Caco-2 (cell line): ENCODE measurements around the gene ZSWIM5. TPM values are rescaled to one million over a fixed set of nuclear protein-coding genes. Genes with fewer than 3 reads are reported as not detected.

ENCODE experiments used
- BruUV-seq: library from RNA; stranded (reverse); fragments of 400-500 nt; replicated peaks from 2 replicates; lab custom pipeline; 2021; lab: Mats Ljungman, UMichigan
- CTCF ChIA-PET: fragments of 300-600 bp; sonication (Branson Sonifier 250); formaldehyde crosslinking; loops from one replicate; lab custom pipeline; 2022; ENCODE audit warnings: antibody characterized with exemption; lab: Charles Lee
- POLR2A ChIA-PET: fragments of 300-600 bp; sonication (Branson Sonifier 250); formaldehyde crosslinking; loops from one replicate; lab custom pipeline; 2022; ENCODE audit warnings: antibody characterized with exemption; lab: Charles Lee
- DNase-seq, 2 experiments: peaks; one replicate each; pipeline versions ENCODE4 v3.0.0 to v3.0.0-alpha.2; 2020 to 2022
- H3K27me3 ChIP-seq: replicated peaks from 2 replicates; pipeline ENCODE4 v1.6.0; 2011; ENCODE audit warnings: low read length; ENCODE audit not compliant: control insufficient read depth, insufficient read depth
- H3K36me3 ChIP-seq: 2 replicates; pipeline ENCODE4 v1.5.1; 2011; ENCODE audit warnings: low read length; ENCODE audit not compliant: control insufficient read depth, insufficient read depth
- H3K4me1 ChIP-seq: fragments of 250-450 bp; sonication (Bioruptor Pico); 2 replicates; pipeline ENCODE4 v1.5.1; 2020; ENCODE audit warnings: mild to moderate bottlenecking
- H3K4me3 ChIP-seq: 2 replicates; pipeline ENCODE4 v1.5.1; 2011; ENCODE audit warnings: low read depth, mild to moderate bottlenecking, control low read depth, low read length
- H3K9me3 ChIP-seq: fragments of 250-450 bp; sonication (Bioruptor Pico); 2 replicates; pipeline ENCODE4 v1.5.1; 2020; ENCODE audit warnings: mild to moderate bottlenecking, moderate library complexity
- H3K27ac Mint-ChIP-seq: one replicate; pipeline ENCODE4 v1.8.0; 2022; ENCODE audit warnings: mixed read lengths; ENCODE audit not compliant: unreplicated experiment
- H3K27me3 Mint-ChIP-seq: one replicate; pipeline ENCODE4 v1.8.0; 2022; ENCODE audit warnings: mixed read lengths; ENCODE audit not compliant: insufficient read depth, unreplicated experiment
- H3K36me3 Mint-ChIP-seq: one replicate; pipeline ENCODE4 v1.8.0; 2022; ENCODE audit warnings: mild to moderate bottlenecking, mixed read lengths; ENCODE audit not compliant: insufficient read depth, unreplicated experiment
- H3K4me1 Mint-ChIP-seq: one replicate; pipeline ENCODE4 v1.8.0; 2022; ENCODE audit warnings: low read depth, mixed read lengths; ENCODE audit not compliant: unreplicated experiment
- H3K4me3 Mint-ChIP-seq: one replicate; pipeline ENCODE4 v1.8.0; 2022; ENCODE audit warnings: mild to moderate bottlenecking, moderate library complexity, mixed read lengths; ENCODE audit not compliant: unreplicated experiment
- H3K9me3 Mint-ChIP-seq: one replicate; pipeline ENCODE4 v1.8.0; 2022; ENCODE audit warnings: mixed read lengths; ENCODE audit not compliant: unreplicated experiment
- intact Hi-C: fragments of 100-400 bp; cut with micrococcal nuclease; formaldehyde crosslinking; loops from one replicate; pipeline ENCODE4 v1.10.0; 2022; ENCODE audit not compliant: unreplicated experiment
- total RNA-seq: library from RNA; stranded (reverse); gene quantifications from 2 replicates; pipeline ENCODE4 v1.2.3, GENCODE V29; 2022
- TF ChIP-seq, protein P1 (sequence below), 2 experiments: fragments of 200-600 bp in 1 of 2; IDR thresholded peaks; 1 replicate in 1 of 2; 2 replicates in 1 of 2; pipeline versions ENCODE4 v1.5.1 to v1.8.0; 2011 to 2022; ENCODE audit warnings: antibody characterized with exemption in 1 of 2, control low read depth in 1 of 2, inconsistent platforms in 1 of 2, low read depth in 1 of 2, low read length in 1 of 2, mild to moderate bottlenecking in 1 of 2, moderate library complexity in 1 of 2; ENCODE audit not compliant: insufficient read depth in 1 of 2, severe bottlenecking in 1 of 2, unreplicated experiment in 1 of 2

The ZSWIM5 gene
- total RNA-seq, 1 experiment from 2014 or later: 0.54 TPM

DNA sequence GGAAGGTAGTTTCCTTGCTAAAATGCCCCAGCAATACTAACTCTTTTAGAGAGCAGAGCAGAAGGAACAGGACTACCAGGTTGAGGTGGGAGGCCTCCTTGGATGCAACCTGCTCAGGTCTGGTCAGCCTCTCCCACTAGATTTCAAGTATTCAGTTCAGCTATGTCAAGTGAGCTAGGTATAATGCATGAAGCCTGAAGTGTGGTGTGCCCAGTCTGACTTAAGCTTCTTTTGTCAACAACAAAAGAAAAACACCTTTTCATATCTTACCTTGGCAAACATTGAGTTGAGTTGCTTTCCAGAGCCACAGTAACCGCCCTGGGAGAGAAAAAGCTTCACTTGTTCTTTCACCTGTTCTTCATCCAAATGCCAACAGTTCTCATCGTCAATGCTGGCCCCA is 146.6 kb downstream of the ZSWIM5 start:
- DNase-seq: no peak
- no peak overlapping the region for H3K4me3 Mint-ChIP-seq
- H3K36me3 ChIP-seq: no peaks in the 10 kb centered on the region
- BruUV-seq: no TSS peak
- intact Hi-C loops: no loop called here
- no peaks in the 10 kb centered on the region for H3K9me3 ChIP-seq
- no peaks in the 10 kb centered on the region for H3K27me3 Mint-ChIP-seq
- H3K4me3 ChIP-seq: no peak overlapping the region
- H3K27me3 ChIP-seq: no peaks in the 10 kb centered on the region
- no peaks in the 10 kb centered on the region for H3K36me3 Mint-ChIP-seq
- ChIA-PET CTCF (no interaction called here), POLR2A (no interaction called here)
- H3K9me3 Mint-ChIP-seq: no peaks in the 10 kb centered on the region
- H3K4me1 ChIP-seq: no peaks in the 10 kb centered on the region
- no peaks in the 10 kb centered on the region for H3K4me1 Mint-ChIP-seq
- TF ChIP-seq, protein P1, sequence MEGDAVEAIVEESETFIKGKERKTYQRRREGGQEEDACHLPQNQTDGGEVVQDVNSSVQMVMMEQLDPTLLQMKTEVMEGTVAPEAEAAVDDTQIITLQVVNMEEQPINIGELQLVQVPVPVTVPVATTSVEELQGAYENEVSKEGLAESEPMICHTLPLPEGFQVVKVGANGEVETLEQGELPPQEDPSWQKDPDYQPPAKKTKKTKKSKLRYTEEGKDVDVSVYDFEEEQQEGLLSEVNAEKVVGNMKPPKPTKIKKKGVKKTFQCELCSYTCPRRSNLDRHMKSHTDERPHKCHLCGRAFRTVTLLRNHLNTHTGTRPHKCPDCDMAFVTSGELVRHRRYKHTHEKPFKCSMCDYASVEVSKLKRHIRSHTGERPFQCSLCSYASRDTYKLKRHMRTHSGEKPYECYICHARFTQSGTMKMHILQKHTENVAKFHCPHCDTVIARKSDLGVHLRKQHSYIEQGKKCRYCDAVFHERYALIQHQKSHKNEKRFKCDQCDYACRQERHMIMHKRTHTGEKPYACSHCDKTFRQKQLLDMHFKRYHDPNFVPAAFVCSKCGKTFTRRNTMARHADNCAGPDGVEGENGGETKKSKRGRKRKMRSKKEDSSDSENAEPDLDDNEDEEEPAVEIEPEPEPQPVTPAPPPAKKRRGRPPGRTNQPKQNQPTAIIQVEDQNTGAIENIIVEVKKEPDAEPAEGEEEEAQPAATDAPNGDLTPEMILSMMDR (IDR thresholded peaks at IDR 0.05; ENCODE audit: insufficient read depth in 1 of 2, low read depth in 1 of 2, low read length in 1 of 2, severe bottlenecking in 1 of 2, unreplicated experiment in 1 of 2): no peak
- H3K27ac Mint-ChIP-seq: no peak overlapping the region

DNA sequence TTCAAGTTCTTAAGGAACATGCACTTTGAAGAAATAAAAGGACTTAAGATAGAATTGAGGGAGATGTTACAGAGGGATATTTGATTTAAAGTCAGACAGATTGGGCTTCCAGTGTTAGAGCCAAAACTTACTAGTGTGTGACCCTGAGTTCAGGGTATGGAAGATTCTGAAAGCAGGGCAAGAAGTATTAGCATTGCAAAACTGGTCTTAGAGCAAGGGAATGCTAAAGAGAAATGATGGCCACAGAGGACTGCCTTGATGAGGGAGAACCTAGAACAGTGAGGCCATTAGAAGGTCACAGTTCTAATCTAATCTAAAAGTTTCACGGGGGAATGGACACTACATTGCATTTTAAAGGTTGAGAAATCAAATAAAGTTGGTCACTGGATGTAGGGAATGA is 148.9 kb downstream of the ZSWIM5 start:
- DNase-seq: no peak
- intact Hi-C loops: no loop called here
- Mint-ChIP-seq H3K4me1 (no peaks in the 10 kb centered on the region), H3K27ac (no peak overlapping the region), H3K4me3 (no peak overlapping the region), H3K9me3 (no peaks in the 10 kb centered on the region), H3K36me3 (no peaks in the 10 kb centered on the region), H3K27me3 (no peaks in the 10 kb centered on the region)
- ChIA-PET CTCF (no interaction called here), POLR2A (no interaction called here)
- Histone ChIP-seq H3K9me3 (no peaks in the 10 kb centered on the region), H3K4me1 (no peaks in the 10 kb centered on the region), H3K36me3 (no peaks in the 10 kb centered on the region), H3K4me3 (no peak overlapping the region), H3K27me3 (no peaks in the 10 kb centered on the region)
- no TSS peak for BruUV-seq
- TF ChIP-seq, protein P1 (IDR thresholded peaks at IDR 0.05; ENCODE audit: insufficient read depth in 1 of 2, low read depth in 1 of 2, low read length in 1 of 2, severe bottlenecking in 1 of 2, unreplicated experiment in 1 of 2): no peak

DNA sequence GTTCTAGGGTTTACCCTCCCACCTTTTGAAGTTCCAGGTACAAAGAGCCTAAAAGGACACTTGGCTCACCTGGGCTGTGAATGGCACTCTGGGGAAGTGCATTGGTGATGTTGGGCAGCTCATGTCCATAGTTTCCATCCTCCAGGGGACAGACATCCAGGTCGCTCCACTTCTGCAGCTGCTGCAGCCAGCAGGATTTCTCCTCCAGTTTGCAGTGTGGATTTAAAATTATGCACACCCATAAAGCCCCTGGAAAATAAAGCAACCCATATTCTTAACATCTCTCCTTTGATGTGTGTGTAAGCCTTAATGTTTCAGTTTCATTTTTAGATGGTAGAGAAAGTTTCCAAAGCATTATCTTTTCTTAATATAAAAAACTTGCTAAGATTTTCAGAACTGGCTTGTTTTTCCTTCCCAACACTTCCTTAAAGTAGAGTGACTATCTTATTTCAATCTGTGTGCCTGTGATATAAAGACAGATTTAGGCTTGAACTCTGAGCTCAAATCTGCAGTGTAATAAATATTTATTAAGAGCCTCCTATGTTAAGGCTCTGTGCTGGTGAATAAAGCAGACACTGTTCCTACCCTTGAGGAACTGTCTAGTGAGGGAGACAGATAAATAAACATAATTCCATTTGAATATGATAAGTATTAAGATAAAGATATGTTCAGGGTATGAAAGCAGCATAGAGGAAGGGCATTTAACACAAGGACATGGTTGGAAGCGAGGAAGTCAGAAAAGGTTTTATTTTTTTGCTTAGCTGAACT is 155.2 kb downstream of the ZSWIM5 start:
- TF ChIP-seq, protein P1 (IDR thresholded peaks at IDR 0.05; ENCODE audit: insufficient read depth in 1 of 2, low read depth in 1 of 2, low read length in 1 of 2, severe bottlenecking in 1 of 2, unreplicated experiment in 1 of 2): no peak
- no peaks in the 10 kb centered on the region for H3K4me1 Mint-ChIP-seq
- BruUV-seq: no TSS peak
- no peaks in the 10 kb centered on the region for H3K36me3 ChIP-seq
- H3K4me1 ChIP-seq: no peaks in the 10 kb centered on the region
- H3K27ac Mint-ChIP-seq: no peak overlapping the region
- H3K4me3 Mint-ChIP-seq: no peak overlapping the region
- H3K36me3 Mint-ChIP-seq: no peaks in the 10 kb centered on the region
- H3K9me3 ChIP-seq: no peaks in the 10 kb centered on the region
- no peak for DNase-seq
- H3K4me3 ChIP-seq: no peak overlapping the region
- ChIA-PET CTCF (no interaction called here), POLR2A (no interaction called here)
- intact Hi-C loops: no loop called here
- no peaks in the 10 kb centered on the region for H3K27me3 ChIP-seq
- H3K27me3 Mint-ChIP-seq: no peaks in the 10 kb centered on the region
- H3K9me3 Mint-ChIP-seq: no peaks in the 10 kb centered on the region
